Hepatocyte (in vitro differentiated cells): ENCODE measurements around the gene DIAPH1.

ENCODE experiments used
- EZH2 ChIP-seq: fragments of 200-600 bp; sonication (generic); IDR thresholded peaks from 2 replicates; pipeline ENCODE4 v1.6.1; 2016; ENCODE audit warnings: antibody characterized with exemption, mild to moderate bottlenecking, borderline replicate concordance
- EZH2phosphoT487 ChIP-seq: fragments of 200-600 bp; sonication (generic); IDR thresholded peaks from one replicate; pipeline ENCODE4 v1.6.1; 2018; ENCODE audit warnings: antibody characterized with exemption, mild to moderate bottlenecking, low read depth, moderate library complexity; ENCODE audit not compliant: unreplicated experiment, severe bottlenecking
- TF ChIP-seq, protein P1 (sequence below): fragments of 200-600 bp; sonication (generic); IDR thresholded peaks from 2 replicates; pipeline ENCODE4 v1.5.1; 2016; ENCODE audit warnings: antibody characterized with exemption, mild to moderate bottlenecking; ENCODE audit not compliant: poor library complexity

DNA sequence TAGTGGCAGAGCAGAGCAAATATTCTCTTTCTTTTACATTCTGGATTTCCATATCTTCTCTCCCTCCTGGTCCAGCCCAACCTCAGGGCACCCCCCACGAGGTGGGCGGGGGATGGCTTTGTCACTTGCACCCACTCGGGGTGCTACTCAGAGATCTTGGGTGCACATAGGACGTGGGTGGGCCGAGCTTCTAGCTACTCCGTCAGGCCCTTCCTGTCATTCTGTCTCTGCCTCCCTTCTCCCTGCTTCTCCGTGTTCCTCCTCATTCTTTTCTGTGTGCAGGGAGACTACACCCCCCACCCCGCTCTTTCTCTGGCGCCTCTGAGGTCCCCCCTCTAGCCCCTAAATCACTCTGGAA, 110.4 kb downstream of the DIAPH1 start:
- TF ChIP-seq, protein P1, sequence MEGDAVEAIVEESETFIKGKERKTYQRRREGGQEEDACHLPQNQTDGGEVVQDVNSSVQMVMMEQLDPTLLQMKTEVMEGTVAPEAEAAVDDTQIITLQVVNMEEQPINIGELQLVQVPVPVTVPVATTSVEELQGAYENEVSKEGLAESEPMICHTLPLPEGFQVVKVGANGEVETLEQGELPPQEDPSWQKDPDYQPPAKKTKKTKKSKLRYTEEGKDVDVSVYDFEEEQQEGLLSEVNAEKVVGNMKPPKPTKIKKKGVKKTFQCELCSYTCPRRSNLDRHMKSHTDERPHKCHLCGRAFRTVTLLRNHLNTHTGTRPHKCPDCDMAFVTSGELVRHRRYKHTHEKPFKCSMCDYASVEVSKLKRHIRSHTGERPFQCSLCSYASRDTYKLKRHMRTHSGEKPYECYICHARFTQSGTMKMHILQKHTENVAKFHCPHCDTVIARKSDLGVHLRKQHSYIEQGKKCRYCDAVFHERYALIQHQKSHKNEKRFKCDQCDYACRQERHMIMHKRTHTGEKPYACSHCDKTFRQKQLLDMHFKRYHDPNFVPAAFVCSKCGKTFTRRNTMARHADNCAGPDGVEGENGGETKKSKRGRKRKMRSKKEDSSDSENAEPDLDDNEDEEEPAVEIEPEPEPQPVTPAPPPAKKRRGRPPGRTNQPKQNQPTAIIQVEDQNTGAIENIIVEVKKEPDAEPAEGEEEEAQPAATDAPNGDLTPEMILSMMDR = no peak
- TF ChIP-seq EZH2phosphoT487 (no peak), EZH2 (no peak)
